ENCODE results near the gene CCDC47.

The CCDC47 gene

GRCh38 chr17:63698381-63698885 lies 75.0 kb downstream of the CCDC47 start:
- DNase-seq (ENCODE audit: low read depth in 2 of 2) = no peak

- peak; percentile 53 to 59 for DNase-seq (ENCODE audit: low read depth in 2 of 2)
Observed at GRCh38 chr17:63697341-63698286, 75.8 kb downstream of the CCDC47 start.

GRCh38 chr17:63696381-63696961 lies 76.9 kb downstream of the CCDC47 start:
- no peak for DNase-seq (ENCODE audit: low read depth in 2 of 2)

- DNase-seq (ENCODE audit: low read depth in 2 of 2) = no peak
Observed at GRCh38 chr17:63695889-63696288, 77.5 kb downstream of the CCDC47 start.

All from stimulated activated CD8-positive, alpha-beta memory T cell treated with anti-CD3 and anti-CD28 coated beads, Interleukin-15, amount 100 ng/mL, for 4 hours (primary cell).